Activated CD8-positive, alpha-beta memory T cell treated with anti-CD3 and anti-CD28 coated beads, Interleukin-2, amount 50 U/mL, for 48 hours (primary cell): ENCODE results near the gene ABLIM2.
A peak's percentile ranks its signal among the peaks of the same experiment; 100 is the strongest.

Experiments
- DNase-seq: peaks from one replicate; pipeline ENCODE4 v3.0.0-alpha.2; 2020

Gene ABLIM2

DNA sequence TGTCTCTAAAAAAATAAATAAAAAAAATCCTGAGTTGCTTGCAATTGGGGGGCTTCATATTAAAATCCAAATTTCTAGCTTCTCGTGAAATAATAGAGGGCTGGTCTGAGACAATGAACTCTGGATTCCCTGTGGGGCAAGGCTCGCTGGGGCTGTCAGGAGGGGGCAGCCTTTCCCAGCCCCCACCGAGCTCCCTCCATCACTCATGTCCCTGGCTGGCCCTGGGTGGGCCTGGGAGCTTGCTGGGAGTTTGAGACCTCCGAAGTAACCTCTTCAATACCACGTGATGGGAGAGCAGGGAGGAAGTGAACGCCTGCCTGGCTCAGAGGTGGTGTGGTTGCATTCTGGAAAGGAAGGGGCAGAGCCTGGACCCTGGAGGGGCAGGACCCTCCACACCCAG is 164.9 kb downstream of the ABLIM2 start:
- DNase-seq, result no peak

DNA sequence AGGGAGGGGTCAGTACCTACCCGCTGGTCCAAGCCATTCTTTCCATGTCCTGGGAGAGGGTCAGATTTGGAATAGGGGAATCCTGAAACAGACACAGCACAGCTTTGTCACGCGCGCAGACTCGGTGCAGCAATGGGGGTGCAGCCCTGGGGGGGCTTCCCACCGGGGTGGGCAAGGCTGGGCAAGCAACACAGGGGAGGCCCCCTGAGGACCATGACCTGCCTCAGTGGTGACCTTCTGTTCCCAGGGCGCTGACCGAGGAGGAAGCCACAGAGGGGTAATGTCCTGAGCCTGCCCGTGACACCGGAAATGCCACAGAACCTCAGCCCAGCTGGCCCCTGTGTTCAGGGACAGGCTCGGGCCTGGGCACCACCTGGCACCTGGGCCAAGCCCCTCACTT is 165.8 kb downstream of the ABLIM2 start:
- no peak for DNase-seq

DNA sequence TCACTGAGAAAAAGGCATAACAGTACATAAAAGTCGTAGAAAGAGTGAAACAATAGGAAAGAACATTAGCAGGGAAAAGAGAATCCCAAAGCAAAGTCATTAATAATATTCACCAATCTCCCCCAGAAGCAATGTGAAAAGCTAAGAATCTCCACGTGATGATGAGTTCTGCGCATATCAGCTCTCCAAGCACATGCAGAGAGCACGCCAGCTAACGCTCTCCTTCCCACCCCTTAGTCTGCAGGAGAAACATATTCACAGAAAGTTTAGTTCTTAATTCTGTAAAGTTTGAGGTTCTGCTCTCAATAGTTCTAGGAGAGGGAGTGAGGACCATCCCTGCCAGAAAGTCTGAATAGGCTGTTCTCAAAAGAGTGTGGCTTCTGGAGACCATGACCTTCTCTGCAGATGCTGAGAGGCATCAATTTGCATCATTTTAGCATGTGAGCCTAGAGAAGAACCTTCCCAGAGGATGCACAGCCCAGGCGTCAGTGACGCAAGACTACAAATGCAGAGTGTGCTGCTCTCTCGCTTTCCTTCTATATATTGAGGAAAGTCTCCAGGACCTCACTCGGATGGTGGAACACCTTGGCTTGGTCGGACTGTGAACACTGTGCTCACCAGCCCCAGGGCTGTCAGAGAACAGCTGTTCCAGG is 167.7 kb downstream of the ABLIM2 start:
- DNase-seq, result no peak

DNA sequence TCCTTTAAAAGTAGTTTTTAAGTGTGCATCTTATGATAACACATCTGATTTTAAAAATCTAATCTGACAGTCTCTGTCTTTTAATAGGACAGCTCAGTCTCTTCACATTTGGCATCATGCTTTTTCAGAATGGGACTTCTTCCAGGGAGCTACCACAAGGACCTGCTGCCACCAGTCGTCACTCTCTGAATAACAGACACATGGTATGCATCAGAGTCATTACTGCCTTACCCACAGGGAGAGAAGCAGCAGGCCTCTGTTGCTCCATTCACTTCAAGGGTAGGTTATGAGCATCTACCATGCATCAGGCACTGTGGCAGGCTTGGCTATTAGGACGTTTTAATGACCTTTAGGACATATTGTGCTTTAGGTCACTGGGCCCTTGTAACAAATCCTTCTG is 169.0 kb downstream of the ABLIM2 start:
- DNase-seq, result no peak

DNA sequence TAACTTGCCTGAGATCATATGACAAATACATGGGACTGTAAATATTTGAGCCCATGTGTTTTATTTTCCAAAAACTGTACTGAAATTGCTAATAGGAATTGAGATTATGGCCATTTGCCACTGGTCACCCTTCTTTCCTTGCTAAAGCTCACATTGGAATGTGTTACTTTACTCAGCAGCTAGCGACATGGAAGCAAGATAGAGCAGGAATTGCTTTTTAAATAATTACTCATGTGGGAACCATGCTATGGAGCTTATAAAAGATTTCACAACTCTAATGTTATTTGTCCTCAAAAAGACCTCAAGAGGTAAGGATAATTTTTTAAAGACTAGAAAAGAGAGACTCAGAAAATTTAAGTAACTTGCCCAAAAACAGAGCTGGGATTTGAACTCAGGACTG is 170.2 kb downstream of the ABLIM2 start:
- DNase-seq, result no peak

DNA sequence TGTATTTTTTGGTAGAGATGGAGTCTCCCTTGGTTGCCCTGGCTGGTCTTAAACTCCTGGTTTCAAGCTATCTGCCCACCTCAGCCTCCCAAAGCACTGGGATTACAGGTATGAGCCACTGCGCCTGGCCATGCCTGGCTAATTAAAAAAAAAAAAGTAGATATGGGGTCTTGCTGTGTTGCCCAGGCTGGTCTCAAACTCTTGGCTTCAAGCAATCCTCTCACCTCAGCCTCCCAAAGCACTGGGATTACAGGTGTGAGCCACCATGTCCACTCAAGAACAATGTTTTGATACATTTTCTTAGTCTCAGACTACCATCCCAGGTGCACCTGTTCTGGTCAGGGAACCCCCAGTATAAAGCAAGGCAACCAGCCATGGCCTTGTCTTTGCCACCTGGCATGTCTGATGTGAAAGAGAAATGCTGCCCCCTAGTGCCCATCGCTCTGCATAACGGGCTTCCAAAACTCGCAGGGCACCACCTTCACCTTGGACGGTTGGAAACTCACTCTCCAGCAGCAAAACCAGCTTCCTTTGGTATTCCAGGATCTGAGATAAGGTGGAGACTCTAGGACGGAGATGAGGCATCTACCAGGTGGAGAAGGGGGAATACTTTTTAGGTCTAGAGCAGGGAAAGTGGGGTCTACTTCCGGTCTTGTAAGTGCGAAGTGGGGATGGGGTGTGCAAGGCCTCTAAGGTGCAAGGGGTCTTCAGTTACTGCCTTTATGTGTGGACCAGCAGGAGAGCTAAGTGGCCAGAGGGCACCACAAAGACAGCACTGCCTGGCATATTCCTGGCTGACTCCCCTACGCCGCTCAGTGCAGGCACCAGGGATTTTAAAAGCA is 171.2 kb downstream of the ABLIM2 start:
- DNase-seq, result peak; percentile 90

DNA sequence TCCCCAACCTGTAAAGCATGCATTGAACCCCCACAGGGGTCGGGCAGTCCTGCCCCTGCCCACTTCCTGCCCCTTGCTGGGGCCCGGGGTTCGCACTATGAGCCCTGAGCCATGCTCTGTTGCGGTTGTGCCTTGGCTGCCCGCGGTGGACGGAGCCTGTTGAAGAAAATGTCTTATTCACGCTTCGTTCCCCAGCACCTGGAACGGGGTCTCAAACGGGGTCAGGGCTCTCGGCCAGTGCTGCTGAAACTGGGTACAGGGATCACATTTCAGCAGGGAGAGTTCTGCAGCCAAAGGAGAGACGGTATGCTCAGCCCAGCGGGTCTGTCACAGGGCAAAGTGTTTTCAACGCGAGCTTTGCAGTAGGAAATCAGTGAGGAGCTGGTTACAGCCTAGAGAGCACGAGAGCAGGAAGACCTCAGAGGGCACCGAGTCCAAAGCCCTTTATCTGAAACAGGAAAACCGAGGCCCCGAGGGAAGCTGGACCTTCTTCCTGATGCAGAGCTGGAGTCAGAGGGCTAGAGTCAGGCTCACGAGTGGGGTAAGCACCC is 172.6 kb downstream of the ABLIM2 start:
- DNase-seq, result no peak

DNA sequence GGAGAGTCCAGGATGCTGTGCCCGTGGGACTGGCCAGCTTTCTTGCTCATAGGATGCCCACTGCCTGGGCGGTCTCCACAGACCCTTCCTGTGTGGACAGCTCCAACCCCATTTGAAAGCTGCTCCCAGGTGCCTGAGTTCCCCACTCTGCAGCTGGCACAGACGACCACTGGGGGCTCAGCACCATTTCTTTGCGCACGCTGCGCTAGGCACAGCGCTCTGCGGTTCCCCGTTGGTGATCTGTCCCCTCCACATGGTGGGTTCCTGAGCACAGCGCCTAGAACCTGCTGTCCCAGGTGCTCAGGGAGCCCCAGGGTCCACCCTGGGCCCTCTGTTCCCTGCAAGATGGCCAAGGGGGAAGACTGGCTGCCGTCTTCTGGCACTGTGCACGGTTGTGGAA is 173.5 kb downstream of the ABLIM2 start:
- DNase-seq, result no peak

DNA sequence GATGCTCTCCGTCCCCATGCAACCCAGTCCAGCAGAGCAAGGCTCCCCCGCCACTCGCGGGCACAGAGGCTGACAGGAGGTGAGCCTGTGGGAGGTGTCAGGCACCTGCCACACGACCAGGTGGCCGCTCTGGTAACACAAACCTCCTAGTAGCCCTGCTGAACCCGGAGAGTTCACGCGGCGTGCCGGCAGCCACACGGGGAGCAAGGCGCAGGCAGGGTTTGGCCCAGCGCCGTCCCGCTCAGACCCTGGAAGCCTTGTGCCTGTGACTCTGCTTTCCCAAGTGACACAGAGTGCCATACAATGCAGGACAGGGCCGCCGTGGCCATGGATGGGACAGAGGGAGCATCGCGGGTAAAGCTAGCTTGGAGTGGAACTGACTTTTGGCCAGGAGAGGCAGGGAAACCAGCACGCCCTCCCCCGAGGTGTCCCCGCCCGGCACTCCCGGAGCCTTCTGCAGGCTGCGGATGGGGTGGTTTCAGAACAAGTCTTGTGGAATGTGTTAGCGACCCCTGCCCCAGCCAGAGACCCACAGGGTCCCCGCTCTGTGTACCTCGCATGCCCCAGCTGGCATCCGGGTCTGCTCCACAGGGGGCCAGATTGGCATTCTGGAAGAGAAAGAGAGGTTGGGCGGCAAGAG is 174.2 kb downstream of the ABLIM2 start:
- DNase-seq, result no peak

DNA sequence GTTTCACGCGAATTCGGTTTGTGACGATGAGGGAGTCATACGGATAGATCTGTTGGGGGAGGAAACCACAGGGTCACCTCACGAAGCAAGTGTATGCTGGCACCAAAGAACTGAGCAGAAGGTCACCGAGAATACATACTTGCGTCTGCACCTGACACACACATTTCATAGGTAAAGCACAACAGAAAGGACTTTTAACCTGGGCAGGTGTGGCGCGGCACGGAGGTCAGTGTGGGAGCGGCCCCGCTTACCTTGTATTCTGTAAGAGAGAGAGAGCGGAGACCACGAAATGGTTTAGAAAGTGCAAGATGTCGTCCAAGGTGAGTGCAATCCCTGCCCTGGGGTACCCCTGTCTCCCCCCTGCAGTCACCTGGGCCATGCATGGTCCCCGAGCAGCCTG is 175.3 kb downstream of the ABLIM2 start:
- DNase-seq, result no peak

DNA sequence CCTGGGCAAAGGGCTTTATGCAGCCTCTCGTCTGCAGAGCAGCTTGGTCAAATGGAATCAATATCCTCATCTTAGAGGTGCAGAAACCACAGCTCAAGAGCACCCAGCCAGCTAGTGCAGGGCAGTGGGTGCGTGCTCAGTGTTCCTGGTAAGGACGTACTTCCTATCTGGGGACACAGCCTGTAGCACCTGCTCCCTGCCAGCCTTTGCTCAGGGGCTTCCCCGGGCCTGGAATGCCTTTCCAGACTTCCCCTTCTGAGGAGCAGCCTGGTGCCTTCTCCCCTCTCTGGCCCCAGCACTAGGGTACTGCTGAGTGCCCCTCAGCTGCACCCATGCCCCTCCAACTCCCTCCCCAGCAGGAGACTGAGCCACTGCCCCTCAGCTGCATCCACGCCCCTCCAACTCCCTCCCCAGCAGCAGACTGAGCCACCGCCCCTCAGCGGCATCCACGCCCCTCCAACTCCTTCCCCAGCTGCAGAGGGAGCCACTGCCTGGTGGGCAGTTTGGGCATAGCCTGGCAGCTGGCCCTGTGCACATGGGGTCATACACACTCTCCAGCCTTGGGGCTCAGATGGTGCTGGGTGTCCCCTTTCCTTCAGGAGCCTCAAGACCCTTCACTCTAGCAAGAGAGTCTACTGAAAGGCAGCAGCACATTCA is 176.7 kb downstream of the ABLIM2 start:
- DNase-seq, result no peak

DNA sequence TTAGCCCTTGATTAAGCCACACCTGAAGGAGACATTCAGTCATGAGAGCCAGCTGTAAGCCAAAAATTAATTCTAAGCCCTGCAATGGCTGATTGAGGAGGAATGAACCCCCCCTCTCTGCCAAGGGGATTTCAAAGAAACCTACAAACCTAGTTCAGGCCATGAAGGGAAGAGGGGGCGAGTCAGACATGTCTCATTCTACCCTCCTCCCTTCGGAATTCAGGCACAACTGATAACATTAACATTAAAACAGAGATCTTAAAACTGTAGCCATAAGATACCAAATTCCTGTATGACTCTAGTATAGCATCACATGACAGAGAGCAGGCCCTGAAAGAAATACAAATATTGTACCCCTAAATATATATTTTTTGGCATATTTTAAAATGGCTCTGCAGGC is 178.6 kb downstream of the ABLIM2 start:
- DNase-seq, result no peak

DNA sequence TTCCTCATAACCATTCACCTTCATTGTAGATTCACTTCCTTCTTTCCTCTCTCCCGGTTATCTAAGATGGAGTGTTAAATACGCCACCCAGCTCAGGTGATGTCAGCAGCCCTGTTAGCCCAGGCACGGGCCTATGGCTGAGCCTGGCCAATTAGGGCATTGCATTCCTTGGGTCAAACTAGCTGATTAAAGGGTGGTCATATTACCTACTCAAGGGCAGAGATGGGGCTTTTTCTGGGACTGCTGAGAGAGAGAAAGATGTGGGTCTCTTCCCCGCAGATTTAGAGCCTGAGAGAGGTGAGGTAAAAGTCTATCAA is 179.0 kb downstream of the ABLIM2 start:
- no peak for DNase-seq

DNA sequence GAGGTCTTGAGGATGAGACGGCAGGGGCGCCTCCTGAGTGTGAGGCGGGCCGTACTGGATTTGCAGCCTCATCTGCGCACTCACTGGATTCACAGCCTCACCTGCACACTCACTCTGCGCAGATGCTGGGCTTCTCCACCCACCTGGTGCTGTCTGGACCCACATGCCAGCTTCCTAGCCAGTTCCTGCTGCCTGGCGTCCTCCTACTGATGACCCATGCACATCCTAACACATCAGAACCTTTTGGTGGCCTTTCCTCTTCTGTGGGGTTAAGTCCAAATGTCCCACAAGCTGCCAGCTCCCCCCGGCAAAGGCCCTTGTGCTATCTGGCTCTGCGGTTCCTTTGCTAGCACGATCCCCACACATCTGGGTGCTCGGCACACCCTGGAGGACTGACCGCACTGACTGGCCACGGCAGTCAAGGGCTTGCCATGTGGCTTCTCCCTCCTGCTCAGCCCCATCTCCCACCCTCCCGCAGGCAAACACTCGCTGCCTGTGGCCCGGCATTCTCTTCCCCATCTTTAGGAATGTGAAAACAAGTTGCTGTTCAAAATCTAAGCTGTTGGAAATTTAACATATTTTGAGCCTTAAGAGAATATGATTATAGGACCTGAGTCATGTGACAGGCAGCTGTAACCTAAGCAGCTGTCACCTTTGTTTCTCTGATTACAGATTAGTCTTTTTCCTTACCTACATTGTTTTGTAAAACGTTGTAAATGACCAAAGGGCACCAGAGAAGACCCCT is 179.5 kb downstream of the ABLIM2 start:
- DNase-seq, result no peak

DNA sequence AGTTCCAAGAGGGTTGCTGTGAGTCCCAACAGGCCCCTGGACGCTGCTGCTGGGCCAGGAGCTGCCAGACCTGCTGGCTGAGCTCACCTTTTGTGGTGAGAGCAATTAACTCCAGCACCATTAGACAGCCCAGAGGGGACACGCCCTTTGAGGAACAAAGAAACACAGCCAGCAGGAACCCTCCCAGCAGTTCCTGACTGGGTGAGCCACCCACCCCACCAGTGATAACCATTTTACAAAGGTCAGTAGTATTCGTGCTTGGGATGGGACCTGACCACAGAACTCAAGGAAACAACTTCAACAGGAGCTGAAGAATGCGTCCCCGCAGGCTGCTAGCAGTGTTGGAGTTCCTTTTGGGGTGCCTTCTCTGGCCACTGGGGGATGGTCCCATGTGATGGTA is 180.1 kb downstream of the ABLIM2 start:
- DNase-seq, result no peak

DNA sequence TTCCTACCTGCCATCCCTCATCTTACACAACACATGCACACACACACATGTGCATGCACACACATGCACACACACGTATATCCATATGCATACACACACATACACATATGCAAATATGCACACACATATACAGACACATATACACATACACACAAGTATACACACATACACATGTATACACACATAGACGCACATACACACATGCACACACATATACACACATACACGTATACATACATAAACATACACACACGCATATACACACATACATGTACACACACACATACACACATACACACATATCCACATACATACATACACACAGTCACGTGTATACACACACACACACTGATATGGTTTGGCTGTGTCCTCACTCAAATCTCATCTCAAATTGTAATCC is 182.0 kb downstream of the ABLIM2 start:
- no peak for DNase-seq

DNA sequence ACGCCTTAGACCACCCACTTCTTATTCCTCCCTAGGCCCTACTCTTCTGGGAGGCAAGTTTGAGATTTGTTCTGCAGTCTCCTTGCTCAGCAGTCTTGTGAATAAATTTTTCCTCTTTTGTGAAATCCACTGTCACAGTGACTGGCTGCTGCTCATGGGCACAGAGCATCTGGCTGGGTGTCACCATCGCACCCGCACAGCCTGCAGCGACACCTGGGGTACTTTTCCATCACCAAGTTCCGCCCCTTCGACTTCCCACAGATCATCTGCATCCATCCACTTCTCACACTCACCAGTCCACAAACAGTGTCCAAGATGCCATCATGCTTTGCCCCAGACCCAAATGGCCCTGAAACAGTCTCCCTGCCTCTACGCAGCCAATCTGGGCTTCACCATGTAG is 182.6 kb downstream of the ABLIM2 start:
- no peak for DNase-seq

DNA sequence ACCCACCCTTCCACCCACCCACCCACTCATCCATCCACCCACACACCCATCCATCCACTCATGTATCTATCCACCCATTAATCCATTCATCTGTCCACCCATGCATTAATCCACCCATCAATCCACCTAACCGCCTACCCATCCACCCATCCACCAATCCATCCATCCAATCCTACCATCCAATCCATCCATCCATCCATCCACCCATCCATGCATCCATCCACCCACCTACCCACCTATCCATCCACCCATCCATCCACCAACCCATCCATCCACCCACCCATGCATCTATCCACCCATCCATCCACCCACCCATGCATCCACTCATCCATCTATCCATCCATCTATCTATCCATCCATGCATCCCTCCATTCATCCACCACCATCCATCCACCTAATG is 184.2 kb downstream of the ABLIM2 start:
- DNase-seq, result no peak

DNA sequence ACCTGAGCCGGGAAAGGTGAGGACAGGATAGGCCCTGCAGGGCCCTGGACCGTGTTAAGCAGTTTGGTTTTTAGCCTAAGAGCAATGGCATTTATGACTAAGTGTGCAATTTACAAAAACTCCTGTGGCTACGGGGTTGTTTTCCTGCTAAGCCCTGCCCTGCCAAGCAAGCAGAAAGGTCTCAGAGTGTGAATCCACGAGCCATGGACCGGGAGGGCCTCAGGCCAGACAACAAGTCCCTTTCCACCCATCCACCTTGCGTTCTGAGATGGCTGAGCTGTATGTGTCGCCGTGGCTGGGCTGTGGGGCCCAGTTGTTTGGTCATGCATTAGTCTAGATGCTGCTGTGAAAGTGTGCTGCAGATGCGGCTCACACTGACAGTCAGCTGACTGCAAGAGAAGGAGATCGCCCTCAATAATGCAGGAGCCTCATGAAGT is 185.1 kb downstream of the ABLIM2 start:
- DNase-seq, result no peak

DNA sequence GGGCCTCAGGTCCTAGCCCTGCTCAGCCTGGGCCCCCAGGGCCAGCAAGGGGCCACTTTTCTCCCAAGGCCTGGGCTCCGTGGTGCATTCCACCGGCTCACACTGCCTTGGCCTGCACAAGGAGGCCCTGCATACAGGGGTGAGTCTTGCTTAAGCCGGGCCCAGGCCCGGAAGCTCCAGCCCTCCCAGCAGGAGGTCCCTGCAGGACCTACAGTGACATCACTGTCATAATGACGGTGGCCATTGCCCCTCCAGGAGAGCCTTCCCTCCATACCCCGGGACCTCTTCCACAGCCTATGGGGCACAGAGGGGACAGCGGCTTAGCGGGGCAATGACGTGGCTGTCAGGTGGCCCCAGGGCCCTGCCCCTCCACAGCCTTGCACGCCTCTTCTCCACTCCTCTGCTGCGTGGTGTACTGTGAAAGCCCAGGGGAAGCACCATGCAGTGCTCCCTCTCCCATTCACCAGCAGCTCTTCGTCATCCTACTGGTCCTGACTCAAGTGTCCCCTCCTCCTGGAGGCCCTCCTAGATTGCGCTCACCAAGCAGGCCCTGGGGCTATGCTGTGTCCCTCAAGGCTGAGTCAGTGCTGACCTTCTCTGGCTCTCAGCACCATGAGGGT is 186.6 kb downstream of the ABLIM2 start:
- no peak for DNase-seq

DNA sequence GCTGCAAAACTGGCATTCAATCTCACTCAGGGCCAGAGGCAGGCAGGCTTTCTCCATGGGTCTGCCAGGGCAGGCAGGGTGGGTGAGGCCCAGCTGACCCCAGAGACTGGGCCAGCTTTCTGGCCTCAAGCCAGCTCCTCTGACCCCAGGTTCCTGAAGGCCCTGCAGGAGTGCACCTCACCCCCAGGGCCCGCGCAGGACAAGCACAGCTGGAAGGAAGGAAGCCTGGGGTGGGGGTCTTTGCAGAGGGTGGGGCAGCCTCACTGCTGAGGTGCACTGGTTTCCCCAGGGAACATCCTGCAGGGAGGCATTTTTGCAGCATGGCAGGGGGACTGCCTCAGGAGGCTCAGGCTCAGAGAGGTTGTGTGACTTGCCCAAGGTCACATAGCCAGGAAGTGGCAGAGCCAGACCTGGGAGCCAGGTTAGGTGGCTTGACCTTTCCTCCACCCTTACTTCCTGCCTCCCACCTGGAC is 187.4 kb downstream of the ABLIM2 start:
- no peak for DNase-seq

DNA sequence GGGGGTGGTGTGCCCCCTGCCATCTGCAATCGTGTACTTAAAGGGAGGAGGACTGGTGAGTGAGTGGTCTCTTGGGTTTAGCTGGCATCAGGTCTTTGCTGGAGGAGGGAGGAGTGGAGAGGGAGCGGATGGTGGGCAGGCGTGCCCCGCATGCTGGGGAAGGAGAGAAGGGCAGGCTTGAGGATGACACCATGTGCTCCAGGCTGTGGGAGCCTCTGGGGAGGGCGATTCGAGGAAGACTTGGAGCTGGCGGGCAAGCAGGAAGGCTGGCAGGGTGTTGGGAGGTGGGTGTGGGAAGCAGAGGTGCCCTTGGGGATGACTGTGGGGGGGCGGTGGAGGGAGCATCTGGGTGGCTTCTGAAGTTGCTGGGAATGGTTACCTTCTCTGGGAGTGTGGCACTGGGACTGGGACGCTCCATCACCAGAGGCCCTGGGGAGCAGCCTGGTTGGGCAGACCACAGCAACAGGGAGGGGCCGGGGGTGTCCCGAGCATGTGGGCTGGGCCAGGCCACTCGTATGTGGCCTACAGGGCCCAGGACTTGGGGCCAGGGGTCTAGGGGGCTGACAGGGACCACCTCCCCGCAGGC is 188.2 kb downstream of the ABLIM2 start:
- DNase-seq, result no peak
